ENCODE measurements around the gene SLC26A1.

The SLC26A1 gene

GRCh38 chr4:965048-965765 lies 28.0 kb downstream of the SLC26A1 start:
- no peak for TF ChIP-seq CTCF (IDR thresholded peaks at IDR 0.05; ENCODE audit: low read length, missing control alignments)
- DNase-seq (ENCODE audit: low read depth): no peak
- H3K4me3 ChIP-seq (replicated peaks; ENCODE audit: low read depth, low read length): no peak overlapping the region

- H3K4me3 ChIP-seq (replicated peaks; ENCODE audit: low read depth, low read length): no peak overlapping the region
- TF ChIP-seq CTCF (IDR thresholded peaks at IDR 0.05; ENCODE audit: low read length, missing control alignments): no peak
- no peak for DNase-seq (ENCODE audit: low read depth)
These were observed 28.7 kb downstream of the SLC26A1 start for GRCh38 chr4:964346-965025.

GRCh38 chr4:963276-964225 lies 29.7 kb downstream of the SLC26A1 start:
- no peak overlapping the region for H3K4me3 ChIP-seq (replicated peaks; ENCODE audit: low read depth, low read length)
- no peak for TF ChIP-seq CTCF (IDR thresholded peaks at IDR 0.05; ENCODE audit: low read length, missing control alignments)
- no peak for DNase-seq (ENCODE audit: low read depth)

- no peak for TF ChIP-seq CTCF (IDR thresholded peaks at IDR 0.05; ENCODE audit: low read length, missing control alignments)
- no peak for DNase-seq (ENCODE audit: low read depth)
- H3K4me3 ChIP-seq (replicated peaks; ENCODE audit: low read depth, low read length): no peak overlapping the region
These were observed 30.7 kb downstream of the SLC26A1 start for GRCh38 chr4:962231-963208.

GRCh38 chr4:961351-962230 lies 31.6 kb downstream of the SLC26A1 start:
- no peak overlapping the region for H3K4me3 ChIP-seq (replicated peaks; ENCODE audit: low read depth, low read length)
- no peak for DNase-seq (ENCODE audit: low read depth)
- no peak for TF ChIP-seq CTCF (IDR thresholded peaks at IDR 0.05; ENCODE audit: low read length, missing control alignments)

Measured in fibroblast of pulmonary artery (primary cell).